ENCODE measurements around the gene CDK5RAP1.
"Not testable (repeated sequence)": the region's sequence is repeated elsewhere in the genome, so short reads cannot be mapped to it uniquely, and the experiment has no call there.

Gene CDK5RAP1

GRCh38 chr20:33433465-33434234 is 32.3 kb upstream of the CDK5RAP1 start:
- H3K4me1 ChIP-seq (ENCODE audit: insufficient read depth, low read length, poor library complexity, severe bottlenecking), result no peaks in the 10 kb centered on the region
- no peak overlapping the region for H2AFZ ChIP-seq (ENCODE audit: low read length)
- no peaks in the 10 kb centered on the region for H3K9me2 ChIP-seq (replicated peaks; ENCODE audit: low read depth, low read length)
- no peaks in the 10 kb centered on the region for H3K79me2 ChIP-seq (ENCODE audit: insufficient read depth, low read length)
- H4K20me1 ChIP-seq (ENCODE audit: insufficient read depth, low read length, poor library complexity, severe bottlenecking), result no peaks in the 10 kb centered on the region
- no peak overlapping the region for H3K4me3 ChIP-seq (ENCODE audit: low read length, poor library complexity, severe bottlenecking)
- no peak overlapping the region for H3K9ac ChIP-seq (ENCODE audit: low read depth, low read length, poor library complexity, severe bottlenecking)
- H3K9me3 ChIP-seq (ENCODE audit: insufficient read depth, low read depth, low read length), result no peaks in the 10 kb centered on the region
- H3K4me2 ChIP-seq (ENCODE audit: low read depth, low read length, poor library complexity, severe bottlenecking), result no peak overlapping the region
- TF ChIP-seq CTCF (conservative IDR thresholded peaks at IDR 0.05; ENCODE audit: low read length) (no peak), EZH2phosphoT487 (IDR thresholded peaks at IDR 0.05; ENCODE audit: borderline replicate concordance) (no peak)
- no peaks in the 10 kb centered on the region for H3F3A ChIP-seq (ENCODE audit: low read depth)
- no peaks in the 10 kb centered on the region for H3K27me3 ChIP-seq (ENCODE audit: insufficient read depth, low read length, poor library complexity, severe bottlenecking)
- H3K36me3 ChIP-seq (ENCODE audit: insufficient read depth, low read length), result no peaks in the 10 kb centered on the region

- no peak overlapping the region for H3K9ac ChIP-seq (ENCODE audit: low read depth, low read length, poor library complexity, severe bottlenecking)
- no peaks in the 10 kb centered on the region for H3K9me2 ChIP-seq (replicated peaks; ENCODE audit: low read depth, low read length)
- no peaks in the 10 kb centered on the region for H3K36me3 ChIP-seq (ENCODE audit: insufficient read depth, low read length)
- H3F3A ChIP-seq (ENCODE audit: low read depth), result no peaks in the 10 kb centered on the region
- H2AFZ ChIP-seq (ENCODE audit: low read length), result no peak overlapping the region
- no peaks in the 10 kb centered on the region for H4K20me1 ChIP-seq (ENCODE audit: insufficient read depth, low read length, poor library complexity, severe bottlenecking)
- no peaks in the 10 kb centered on the region for H3K9me3 ChIP-seq (ENCODE audit: insufficient read depth, low read depth, low read length)
- H3K4me1 ChIP-seq (ENCODE audit: insufficient read depth, low read length, poor library complexity, severe bottlenecking), result no peaks in the 10 kb centered on the region
- no peaks in the 10 kb centered on the region for H3K27me3 ChIP-seq (ENCODE audit: insufficient read depth, low read length, poor library complexity, severe bottlenecking)
- no peaks in the 10 kb centered on the region for H3K79me2 ChIP-seq (ENCODE audit: insufficient read depth, low read length)
- H3K4me2 ChIP-seq (ENCODE audit: low read depth, low read length, poor library complexity, severe bottlenecking), result no peak overlapping the region
- TF ChIP-seq CTCF (conservative IDR thresholded peaks at IDR 0.05; ENCODE audit: low read length) (no peak), EZH2phosphoT487 (IDR thresholded peaks at IDR 0.05; ENCODE audit: borderline replicate concordance) (no peak)
- no peak overlapping the region for H3K4me3 ChIP-seq (ENCODE audit: low read length, poor library complexity, severe bottlenecking)
These were observed 30.6 kb upstream of the CDK5RAP1 start for GRCh38 chr20:33431797-33432381.

GRCh38 chr20:33423875-33424274 is 22.6 kb upstream of the CDK5RAP1 start:
- H3K79me2 ChIP-seq (ENCODE audit: insufficient read depth, low read length); H3K27me3 ChIP-seq (ENCODE audit: insufficient read depth, low read length, poor library complexity, severe bottlenecking); H3K36me3 ChIP-seq (ENCODE audit: insufficient read depth, low read length); H3K9me2 ChIP-seq (replicated peaks; ENCODE audit: low read depth, low read length); H4K20me1 ChIP-seq (ENCODE audit: insufficient read depth, low read length, poor library complexity, severe bottlenecking); H3K4me3 ChIP-seq (ENCODE audit: low read length, poor library complexity, severe bottlenecking); H2AFZ ChIP-seq (ENCODE audit: low read length); H3K4me2 ChIP-seq (ENCODE audit: low read depth, low read length, poor library complexity, severe bottlenecking); H3K9me3 ChIP-seq (ENCODE audit: insufficient read depth, low read depth, low read length); H3F3A ChIP-seq (ENCODE audit: low read depth); H3K4me1 ChIP-seq (ENCODE audit: insufficient read depth, low read length, poor library complexity, severe bottlenecking); H3K9ac ChIP-seq (ENCODE audit: low read depth, low read length, poor library complexity, severe bottlenecking): not testable (repeated sequence)

Measured in Loucy (cell line).